HG03039 (cell line): ENCODE results near the gene ACOT8.
"Not testable (repeated sequence)": the region's sequence is repeated elsewhere in the genome, so short reads cannot be mapped to it uniquely, and the experiment has no call there.

Experiments
- ATAC-seq: cut with Tn5 transposase; IDR thresholded peaks from one replicate; pipeline ENCODE4 v1.9.1; 2021; ENCODE audit warnings: mild to moderate bottlenecking, moderate library complexity; ENCODE audit not compliant: unreplicated experiment

Gene ACOT8

GRCh38 chr20:45888681-45889080 is 31.5 kb upstream of the ACOT8 start:
- ATAC-seq = no peak

DNA sequence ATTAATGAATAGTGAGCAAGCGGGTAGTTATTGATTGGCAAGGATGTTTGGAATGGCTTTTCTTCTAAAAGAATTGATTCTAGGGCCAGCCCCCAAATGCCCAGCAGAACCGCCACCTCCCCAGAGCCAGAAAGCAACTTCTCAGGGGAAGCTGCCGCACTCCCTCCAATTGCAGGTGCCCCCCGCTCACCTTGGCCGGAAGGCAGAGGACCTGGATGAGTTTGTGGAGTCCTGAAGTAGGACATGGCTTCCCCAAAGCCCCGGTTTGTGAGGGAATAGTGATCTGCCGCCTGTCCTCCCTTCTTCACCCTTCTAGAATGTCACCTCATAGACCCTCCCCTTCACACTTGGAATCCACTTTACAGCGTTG is 30.1 kb upstream of the ACOT8 start, which contains the start of gene SPATA25:
SPATA25 (minus strand) TSS at position 277 of the 370 bp plus-strand sequence; CDS start at position 245, 32 bp downstream.
- ATAC-seq = no peak

GRCh38 chr20:45886590-45887345 is 29.6 kb upstream of the ACOT8 start:
- ATAC-seq = no peak

DNA sequence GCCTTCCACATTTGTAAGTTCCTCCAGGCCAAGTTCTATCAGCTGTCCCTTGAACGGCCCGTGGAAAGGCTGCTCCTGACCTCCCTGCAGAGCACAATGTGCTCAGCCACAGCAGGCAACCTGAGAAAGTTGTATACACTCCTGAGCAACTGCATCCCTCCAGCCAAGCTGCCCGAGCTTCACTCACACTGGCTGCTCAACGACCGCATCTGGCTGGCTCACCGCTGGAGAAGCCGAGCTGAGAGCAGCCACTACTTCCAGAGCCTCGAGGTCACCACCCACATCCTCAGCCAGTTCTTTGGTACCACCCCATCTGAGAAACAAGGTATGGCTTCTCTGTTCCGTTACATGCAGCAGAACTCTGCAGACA is 25.9 kb upstream of the ACOT8 start:
- no peak for ATAC-seq

- ATAC-seq = no peak
Observed at GRCh38 chr20:45882469-45883099, 25.4 kb upstream of the ACOT8 start.

GRCh38 chr20:45880988-45881788 is 24.0 kb upstream of the ACOT8 start, which contains the start of gene ZSWIM1:
Gene ZSWIM1 (plus strand): TSS chr20:45881227. CDS start chr20:45882593, 1,366 bp downstream.
- peak; percentile 96 for ATAC-seq

- no peak for ATAC-seq
Observed at GRCh38 chr20:45878076-45878761, 21.0 kb upstream of the ACOT8 start.

DNA sequence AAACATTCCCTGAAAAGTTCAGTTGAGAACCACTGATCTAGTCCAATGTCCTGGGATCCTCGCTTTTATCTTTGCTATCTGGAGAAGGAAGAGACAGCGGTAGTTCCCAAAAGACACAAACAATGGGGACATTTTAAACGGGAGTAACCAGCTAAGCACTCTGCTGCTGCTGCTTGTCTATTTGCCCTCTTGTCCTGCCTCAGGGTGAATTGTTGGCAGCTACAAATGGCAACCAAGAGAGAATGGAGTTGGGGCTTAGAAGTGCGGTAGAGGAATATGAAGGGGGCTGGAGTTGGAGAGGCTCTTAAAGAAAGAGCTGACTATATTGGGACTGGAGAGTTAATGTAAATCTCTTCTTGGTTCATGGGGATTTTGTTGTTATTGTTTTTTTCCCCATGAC is 17.4 kb upstream of the ACOT8 start:
- no peak for ATAC-seq

DNA sequence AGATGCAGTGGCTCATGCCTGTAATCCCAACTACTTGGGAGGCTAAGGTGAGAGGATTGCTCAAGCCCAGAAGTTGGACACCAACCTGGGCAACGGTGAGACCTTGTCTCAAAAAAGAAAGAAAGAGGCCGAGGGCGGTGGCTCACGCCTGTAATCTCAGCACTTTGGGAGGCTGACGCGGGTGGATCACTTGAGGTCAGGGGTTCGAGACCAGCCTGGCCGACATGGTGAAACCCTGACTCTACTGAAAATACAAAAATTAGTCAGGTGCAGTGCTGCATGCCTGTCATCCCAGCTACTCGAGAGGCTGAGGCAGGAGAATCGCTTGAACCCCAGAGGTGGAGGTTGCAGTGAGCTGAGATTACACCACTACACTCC is 16.9 kb upstream of the ACOT8 start:
- not testable (repeated sequence) for ATAC-seq

DNA sequence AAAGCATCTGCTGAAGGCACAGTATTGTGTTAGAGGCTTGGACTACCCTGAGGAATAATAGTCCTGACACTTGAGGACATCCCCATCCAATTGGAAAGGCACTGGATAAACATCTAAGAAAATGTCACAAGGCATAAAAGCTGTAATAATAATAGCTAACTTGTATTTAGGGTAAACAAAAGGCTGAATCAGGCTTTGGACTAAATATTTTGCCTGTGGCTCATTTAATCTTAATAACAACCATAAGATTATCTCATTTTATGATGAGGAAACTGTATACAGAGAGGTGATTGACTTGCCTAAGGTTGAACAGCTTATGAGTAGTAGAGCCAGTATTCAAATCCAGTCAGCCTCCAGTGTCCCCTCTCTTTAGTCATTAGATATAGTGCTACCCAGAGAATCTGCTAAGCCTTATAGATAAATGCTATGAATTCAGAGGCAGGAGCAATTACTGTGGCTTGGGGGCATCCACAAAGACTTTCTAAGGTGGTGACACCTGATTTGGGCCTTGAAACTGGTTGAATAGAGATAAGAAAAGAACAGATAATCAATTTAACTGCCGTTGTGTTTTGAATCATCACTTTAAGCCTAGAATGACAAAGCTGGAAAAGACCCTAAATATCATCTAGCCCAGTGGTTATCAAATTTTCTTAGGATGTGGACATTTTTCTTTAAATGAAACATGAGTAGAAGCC is 16.4 kb upstream of the ACOT8 start:
- no peak for ATAC-seq

GRCh38 chr20:45872626-45873025 is 15.4 kb upstream of the ACOT8 start:
- ATAC-seq = no peak

DNA sequence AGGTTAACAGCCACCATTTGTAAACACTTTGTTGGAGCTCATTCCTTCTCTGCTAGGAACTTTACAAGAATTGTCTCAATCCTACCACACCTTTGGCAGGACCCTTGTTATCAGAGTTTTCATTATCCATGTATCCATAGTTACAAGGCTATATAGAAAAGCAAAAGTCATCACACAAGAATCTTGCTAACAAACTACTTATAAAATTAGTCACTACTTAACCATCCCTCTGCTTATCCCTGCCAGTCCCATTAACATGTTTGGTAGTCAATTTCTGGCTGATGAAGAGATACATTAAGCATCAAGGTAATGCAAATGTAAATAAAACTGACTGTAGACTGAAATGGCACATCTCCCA is 10.6 kb upstream of the ACOT8 start:
- ATAC-seq = no peak

GRCh38 chr20:45867136-45867818 is 10.1 kb upstream of the ACOT8 start:
- no peak for ATAC-seq

- ATAC-seq = no peak
Observed at GRCh38 chr20:45866454-45866853, 9.3 kb upstream of the ACOT8 start.

- ATAC-seq = no peak
Observed at GRCh38 chr20:45863543-45864470, 6.6 kb upstream of the ACOT8 start.

GRCh38 chr20:45861221-45862075 is 4.3 kb upstream of the ACOT8 start:
- no peak for ATAC-seq

DNA sequence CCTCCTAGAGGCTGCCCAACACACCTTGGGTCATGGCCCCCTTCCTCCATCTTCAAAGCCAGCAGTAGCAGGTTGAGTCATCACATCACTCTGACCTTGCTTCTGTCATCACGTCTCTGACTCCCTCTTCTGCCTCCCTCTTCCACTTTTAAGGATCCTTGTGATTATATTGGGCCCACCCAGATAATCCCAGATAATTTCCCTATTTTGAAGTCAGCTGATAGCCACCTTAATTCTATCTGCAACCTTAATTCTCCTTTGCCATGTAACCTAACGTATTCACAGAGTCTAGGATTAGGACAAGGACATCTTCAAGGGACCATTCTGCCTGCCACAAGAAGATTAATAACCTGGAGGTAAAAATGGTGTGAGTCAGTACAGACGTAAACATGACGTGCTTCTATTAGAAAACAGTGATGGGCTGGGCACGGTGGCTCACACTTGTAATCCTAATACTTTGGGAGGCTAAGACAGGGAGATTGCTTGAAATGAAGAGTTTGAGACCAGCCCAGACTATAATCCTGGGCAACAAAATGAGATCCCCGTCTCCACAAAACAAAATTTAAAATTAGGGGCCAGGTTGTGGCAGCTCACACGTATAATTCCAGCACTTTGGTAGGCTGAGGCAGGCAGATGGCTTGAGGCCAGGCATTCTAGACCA is 3.5 kb upstream of the ACOT8 start:
- no peak for ATAC-seq

- ATAC-seq = no peak
Observed at GRCh38 chr20:45859916-45860315, 2.7 kb upstream of the ACOT8 start.
